DMS114 treated with DMSO at 0.1 percent for 48 hours (cell line): ENCODE results near the gene CDA.

ENCODE experiments used
- DNase-seq: peaks from one replicate; lab custom pipeline; 2025; ENCODE audit not compliant: unreplicated experiment; lab: John Stamatoyannopoulos, UW

Gene CDA

GRCh38 chr1:20588634-20589225 is at the start of gene CDA:
TSS of gene CDA (plus strand) at chr1:20589097. CDS start at chr1:20589130, 33 bp downstream.
- DNase-seq = no peak

GRCh38 chr1:20540281-20540680 is 48.6 kb upstream of the CDA start:
- no peak for DNase-seq

GRCh38 chr1:20546637-20547036 is 42.3 kb upstream of the CDA start:
- no peak for DNase-seq

GRCh38 chr1:20551161-20551560 is 37.7 kb upstream of the CDA start:
- DNase-seq = no peak

GRCh38 chr1:20551945-20552727 is 36.8 kb upstream of the CDA start, which contains the start of gene FAM43B:
TSS of gene FAM43B (plus strand) at chr1:20552573. CDS start at chr1:20552974, 401 bp downstream.
- DNase-seq = peak; percentile 64

- no peak for DNase-seq
Measured at GRCh38 chr1:20552728-20553445, 36.0 kb upstream of the CDA start.

- DNase-seq = no peak
Measured at GRCh38 chr1:20555025-20555757, 33.7 kb upstream of the CDA start.

GRCh38 chr1:20555758-20556120 is 33.2 kb upstream of the CDA start:
- DNase-seq = no peak

GRCh38 chr1:20558191-20558590 is 30.7 kb upstream of the CDA start:
- no peak for DNase-seq

GRCh38 chr1:20560966-20561365 is 27.9 kb upstream of the CDA start:
- DNase-seq = no peak

GRCh38 chr1:20565234-20565633 is 23.7 kb upstream of the CDA start:
- DNase-seq = no peak

GRCh38 chr1:20569523-20570098 is 19.3 kb upstream of the CDA start:
- DNase-seq = no peak

- DNase-seq = no peak
Measured at GRCh38 chr1:20571427-20571826, 17.5 kb upstream of the CDA start.

GRCh38 chr1:20573987-20574386 is 14.9 kb upstream of the CDA start:
- no peak for DNase-seq

GRCh38 chr1:20574686-20575540 is 14.0 kb upstream of the CDA start:
- no peak for DNase-seq

- DNase-seq = no peak
Measured at GRCh38 chr1:20575541-20576336, 13.2 kb upstream of the CDA start.

GRCh38 chr1:20578062-20578461 is 10.8 kb upstream of the CDA start:
- no peak for DNase-seq

GRCh38 chr1:20578721-20579395 is 10.0 kb upstream of the CDA start:
- DNase-seq = no peak

GRCh38 chr1:20584890-20585289 is 4.0 kb upstream of the CDA start:
- DNase-seq = no peak
